ENCODE data around the gene CCDC12. TPM values are rescaled to one million over a fixed set of nuclear protein-coding genes. Genes with fewer than 3 reads are reported as not detected.

Gene CCDC12
- total RNA-seq, 1 donor from 2014 or later: 36.3 TPM

DNA sequence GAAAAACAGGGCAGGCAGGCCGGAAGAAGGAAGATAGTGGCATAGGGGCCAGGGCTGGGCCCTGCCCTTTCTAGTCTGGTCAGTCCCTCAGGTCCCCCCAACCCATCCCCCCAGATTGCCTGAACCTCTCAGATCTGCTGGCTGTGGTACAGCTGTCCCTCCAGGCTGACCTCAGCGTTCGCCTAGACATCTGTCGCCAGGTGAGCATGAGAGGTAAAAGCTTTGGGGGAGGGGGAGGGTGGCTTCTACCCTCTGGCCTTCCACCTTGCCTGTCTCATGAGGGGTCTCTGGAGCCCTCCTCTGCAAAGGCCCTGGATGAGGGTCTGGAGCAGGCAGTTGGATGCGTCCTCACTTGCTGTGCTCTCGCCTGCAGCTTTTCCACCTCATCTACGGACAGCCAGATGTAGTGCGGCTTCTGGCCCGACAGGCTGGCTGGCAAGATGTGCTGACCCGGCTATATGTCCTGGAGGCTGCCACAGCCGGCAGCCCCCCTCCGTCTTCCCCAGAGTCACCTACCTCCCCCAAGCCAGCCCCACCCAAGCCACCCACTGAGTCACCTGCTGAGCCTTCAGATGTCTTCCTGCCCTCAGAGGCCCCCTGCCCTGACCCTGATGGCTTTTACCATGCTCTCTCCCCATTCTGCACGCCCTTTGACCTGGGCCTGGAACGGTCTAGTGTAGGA lies 23.1 kb upstream of the CCDC12 start:
- Mint-ChIP-seq H3K4me3 (ENCODE audit: unreplicated experiment) (no peak overlapping the region), H3K4me1 (ENCODE audit: unreplicated experiment) (peaks cover 2% of the 10 kb centered on the region), H3K9me3 (ENCODE audit: unreplicated experiment) (no peaks in the 10 kb centered on the region), H3K36me3 (ENCODE audit: low read depth, unreplicated experiment) (peaks cover 28% of the 10 kb centered on the region), H3K27me3 (ENCODE audit: unreplicated experiment) (peaks cover 5% of the 10 kb centered on the region), H3K27ac (ENCODE audit: unreplicated experiment) (no peak overlapping the region)
- no peak for DNase-seq (ENCODE audit: low spot score)
- TF ChIP-seq, protein P1, sequence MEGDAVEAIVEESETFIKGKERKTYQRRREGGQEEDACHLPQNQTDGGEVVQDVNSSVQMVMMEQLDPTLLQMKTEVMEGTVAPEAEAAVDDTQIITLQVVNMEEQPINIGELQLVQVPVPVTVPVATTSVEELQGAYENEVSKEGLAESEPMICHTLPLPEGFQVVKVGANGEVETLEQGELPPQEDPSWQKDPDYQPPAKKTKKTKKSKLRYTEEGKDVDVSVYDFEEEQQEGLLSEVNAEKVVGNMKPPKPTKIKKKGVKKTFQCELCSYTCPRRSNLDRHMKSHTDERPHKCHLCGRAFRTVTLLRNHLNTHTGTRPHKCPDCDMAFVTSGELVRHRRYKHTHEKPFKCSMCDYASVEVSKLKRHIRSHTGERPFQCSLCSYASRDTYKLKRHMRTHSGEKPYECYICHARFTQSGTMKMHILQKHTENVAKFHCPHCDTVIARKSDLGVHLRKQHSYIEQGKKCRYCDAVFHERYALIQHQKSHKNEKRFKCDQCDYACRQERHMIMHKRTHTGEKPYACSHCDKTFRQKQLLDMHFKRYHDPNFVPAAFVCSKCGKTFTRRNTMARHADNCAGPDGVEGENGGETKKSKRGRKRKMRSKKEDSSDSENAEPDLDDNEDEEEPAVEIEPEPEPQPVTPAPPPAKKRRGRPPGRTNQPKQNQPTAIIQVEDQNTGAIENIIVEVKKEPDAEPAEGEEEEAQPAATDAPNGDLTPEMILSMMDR (IDR thresholded peaks at IDR 0.05; ENCODE audit: unreplicated experiment): no peak

DNA sequence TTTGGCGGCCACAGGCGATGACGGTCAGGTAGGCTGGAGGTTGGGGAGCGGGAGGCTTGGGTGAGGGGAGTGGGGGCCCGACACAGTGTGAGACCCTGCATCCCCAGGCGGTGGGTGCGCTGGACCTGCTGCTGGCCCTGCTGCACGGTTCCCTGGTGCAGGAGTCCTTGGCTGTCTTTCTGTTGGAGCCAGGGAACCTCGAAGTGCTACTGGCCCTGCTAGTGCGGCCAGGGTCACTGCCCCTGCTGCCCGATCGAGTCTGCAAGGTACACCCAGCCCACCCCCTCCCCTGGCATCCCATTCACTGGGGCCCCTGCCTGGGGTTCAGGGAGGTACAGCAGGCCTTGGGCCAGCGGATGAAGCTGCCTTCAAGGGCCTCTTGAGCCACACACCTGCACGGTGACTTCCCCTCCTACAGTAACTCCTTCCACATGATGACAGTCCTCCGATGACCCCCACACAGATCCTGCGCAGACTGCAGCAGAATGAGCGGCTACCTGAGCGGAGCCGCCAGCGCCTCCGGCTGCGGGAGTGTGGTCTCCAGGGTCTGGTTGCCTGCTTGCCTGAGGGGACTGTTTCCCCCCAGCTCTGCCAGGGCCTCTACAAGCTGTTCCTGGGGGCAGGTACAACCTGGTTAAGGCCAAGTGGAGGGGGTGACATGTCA lies 22.4 kb upstream of the CCDC12 start:
- Mint-ChIP-seq H3K4me3 (ENCODE audit: unreplicated experiment) (no peak overlapping the region), H3K36me3 (ENCODE audit: low read depth, unreplicated experiment) (peaks cover 31% of the 10 kb centered on the region), H3K27me3 (ENCODE audit: unreplicated experiment) (peaks cover 5% of the 10 kb centered on the region)

DNA sequence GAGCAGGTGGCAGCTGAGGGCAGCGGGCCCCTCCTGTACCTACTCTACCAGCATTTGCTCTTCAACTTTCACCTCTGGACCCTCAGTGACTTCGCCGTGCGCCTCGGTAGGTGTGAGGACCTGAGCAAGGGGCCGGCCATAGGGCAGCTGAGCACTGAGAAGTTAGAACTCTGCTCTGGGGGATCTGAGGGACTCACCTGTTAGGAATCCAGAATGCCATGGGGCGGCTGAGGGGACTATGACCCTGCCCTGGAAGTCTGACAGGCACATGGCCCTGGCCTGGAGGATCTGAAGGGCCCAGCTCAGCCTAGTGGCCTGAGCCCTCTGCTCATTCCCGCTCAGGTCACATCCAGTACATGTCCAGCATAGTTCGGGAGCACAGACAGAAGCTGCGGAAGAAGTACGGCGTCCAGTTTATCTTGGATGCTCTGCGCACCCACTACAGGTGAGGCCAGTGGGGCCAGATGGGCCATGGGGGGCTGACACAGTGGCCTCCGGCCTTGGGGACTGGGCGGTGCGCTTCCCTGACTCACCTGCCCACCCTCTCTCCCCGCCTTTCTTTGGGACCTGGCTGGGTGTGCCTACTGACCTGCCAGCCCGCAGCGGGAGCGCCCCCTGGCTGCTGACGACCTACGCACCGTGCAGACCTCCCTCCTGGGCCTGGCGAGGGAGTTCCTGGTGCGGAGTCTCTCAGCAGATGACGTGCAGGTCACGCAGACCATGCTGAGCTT lies 21.7 kb upstream of the CCDC12 start:
- Mint-ChIP-seq H3K4me1 (ENCODE audit: unreplicated experiment) (peaks cover 2% of the 10 kb centered on the region), H3K27me3 (ENCODE audit: unreplicated experiment) (peaks cover 5% of the 10 kb centered on the region), H3K9me3 (ENCODE audit: unreplicated experiment) (no peaks in the 10 kb centered on the region), H3K27ac (ENCODE audit: unreplicated experiment) (no peak overlapping the region), H3K4me3 (ENCODE audit: unreplicated experiment) (peak overlapping the region; percentile 81), H3K36me3 (ENCODE audit: low read depth, unreplicated experiment) (peaks cover 27% of the 10 kb centered on the region)
- peak; percentile 83 for DNase-seq (ENCODE audit: low spot score)
- TF ChIP-seq, protein P1 (IDR thresholded peaks at IDR 0.05; ENCODE audit: unreplicated experiment): peak; percentile 72

More for the DNA sequence above, 22.4 kb upstream of the CCDC12 start:
- peaks cover 2% of the 10 kb centered on the region for H3K4me1 Mint-ChIP-seq (ENCODE audit: unreplicated experiment)
- no peaks in the 10 kb centered on the region for H3K9me3 Mint-ChIP-seq (ENCODE audit: unreplicated experiment)
- no peak for DNase-seq (ENCODE audit: low spot score)
- TF ChIP-seq, protein P1 (IDR thresholded peaks at IDR 0.05; ENCODE audit: unreplicated experiment): peak; percentile 10
- no peak overlapping the region for H3K27ac Mint-ChIP-seq (ENCODE audit: unreplicated experiment)

DNA sequence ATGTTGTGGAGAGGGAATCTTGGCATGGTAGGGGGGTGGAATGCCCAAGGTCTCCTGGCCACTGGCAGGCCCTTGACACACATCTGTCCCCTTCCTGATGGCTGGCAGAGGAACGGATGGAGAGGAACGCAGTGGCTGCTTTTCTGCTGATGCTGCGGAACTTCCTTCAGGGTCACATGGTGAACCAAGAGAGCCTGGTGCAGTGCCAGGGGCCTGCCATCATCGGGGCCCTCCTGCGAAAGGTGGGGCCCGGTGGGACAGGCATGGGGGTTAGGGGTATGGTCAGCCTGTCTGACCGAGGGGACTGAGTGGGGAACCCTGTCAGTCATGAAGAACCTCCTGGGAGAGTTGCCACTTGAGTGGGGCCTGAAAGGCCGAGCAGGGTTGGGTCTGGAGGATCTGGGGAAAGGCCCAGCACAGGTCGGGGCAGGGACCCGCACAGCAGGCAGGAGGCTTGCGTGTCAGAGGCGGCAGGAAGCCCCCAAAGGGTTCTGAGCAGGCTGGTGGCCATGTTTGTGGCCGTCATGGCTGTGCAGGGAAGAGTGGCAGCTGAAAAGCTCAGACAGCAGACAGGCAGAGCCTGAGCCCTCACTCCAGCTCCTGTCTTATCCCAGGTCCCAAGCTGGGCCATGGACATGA lies 21.0 kb upstream of the CCDC12 start:
- no peak overlapping the region for H3K27ac Mint-ChIP-seq (ENCODE audit: unreplicated experiment)
- H3K36me3 Mint-ChIP-seq (ENCODE audit: low read depth, unreplicated experiment): peaks cover 27% of the 10 kb centered on the region
- no peak overlapping the region for H3K4me3 Mint-ChIP-seq (ENCODE audit: unreplicated experiment)
- TF ChIP-seq, protein P1 (IDR thresholded peaks at IDR 0.05; ENCODE audit: unreplicated experiment): no peak
- DNase-seq (ENCODE audit: low spot score): no peak
- H3K4me1 Mint-ChIP-seq (ENCODE audit: unreplicated experiment): peaks cover 2% of the 10 kb centered on the region
- no peaks in the 10 kb centered on the region for H3K9me3 Mint-ChIP-seq (ENCODE audit: unreplicated experiment)
- H3K27me3 Mint-ChIP-seq (ENCODE audit: unreplicated experiment): peaks cover 5% of the 10 kb centered on the region
